GM12874 (cell line): ENCODE results near the gene DHRSX.

Experiments
- TF ChIP-seq, protein P1 (sequence below): IDR thresholded peaks from 2 replicates; pipeline ENCODE4 v1.5.1; 2011; ENCODE audit warnings: low read depth, mild to moderate bottlenecking, control low read depth, low read length, moderate library complexity; ENCODE audit not compliant: insufficient read depth

Gene DHRSX

DNA sequence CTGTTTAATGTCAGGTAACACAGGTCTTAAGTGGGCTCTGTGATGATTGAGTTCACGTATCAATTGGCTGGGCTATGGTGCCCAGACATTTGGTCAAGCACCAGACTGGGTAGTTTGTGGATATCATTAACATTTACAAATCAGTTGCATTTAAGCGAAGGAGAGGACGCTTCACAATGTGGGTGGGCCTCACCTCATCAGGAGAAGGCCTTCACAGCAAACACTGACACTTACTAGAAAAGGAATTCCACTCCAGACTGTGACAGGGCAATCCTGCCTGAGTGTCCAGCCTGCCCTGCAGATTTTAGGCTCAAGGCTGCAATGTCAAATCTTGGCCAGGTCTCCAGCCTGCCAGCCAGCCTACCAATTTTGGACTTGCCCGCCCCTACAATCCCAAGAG lies 270.3 kb downstream of the DHRSX start:
- TF ChIP-seq, protein P1, sequence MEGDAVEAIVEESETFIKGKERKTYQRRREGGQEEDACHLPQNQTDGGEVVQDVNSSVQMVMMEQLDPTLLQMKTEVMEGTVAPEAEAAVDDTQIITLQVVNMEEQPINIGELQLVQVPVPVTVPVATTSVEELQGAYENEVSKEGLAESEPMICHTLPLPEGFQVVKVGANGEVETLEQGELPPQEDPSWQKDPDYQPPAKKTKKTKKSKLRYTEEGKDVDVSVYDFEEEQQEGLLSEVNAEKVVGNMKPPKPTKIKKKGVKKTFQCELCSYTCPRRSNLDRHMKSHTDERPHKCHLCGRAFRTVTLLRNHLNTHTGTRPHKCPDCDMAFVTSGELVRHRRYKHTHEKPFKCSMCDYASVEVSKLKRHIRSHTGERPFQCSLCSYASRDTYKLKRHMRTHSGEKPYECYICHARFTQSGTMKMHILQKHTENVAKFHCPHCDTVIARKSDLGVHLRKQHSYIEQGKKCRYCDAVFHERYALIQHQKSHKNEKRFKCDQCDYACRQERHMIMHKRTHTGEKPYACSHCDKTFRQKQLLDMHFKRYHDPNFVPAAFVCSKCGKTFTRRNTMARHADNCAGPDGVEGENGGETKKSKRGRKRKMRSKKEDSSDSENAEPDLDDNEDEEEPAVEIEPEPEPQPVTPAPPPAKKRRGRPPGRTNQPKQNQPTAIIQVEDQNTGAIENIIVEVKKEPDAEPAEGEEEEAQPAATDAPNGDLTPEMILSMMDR = no peak

DNA sequence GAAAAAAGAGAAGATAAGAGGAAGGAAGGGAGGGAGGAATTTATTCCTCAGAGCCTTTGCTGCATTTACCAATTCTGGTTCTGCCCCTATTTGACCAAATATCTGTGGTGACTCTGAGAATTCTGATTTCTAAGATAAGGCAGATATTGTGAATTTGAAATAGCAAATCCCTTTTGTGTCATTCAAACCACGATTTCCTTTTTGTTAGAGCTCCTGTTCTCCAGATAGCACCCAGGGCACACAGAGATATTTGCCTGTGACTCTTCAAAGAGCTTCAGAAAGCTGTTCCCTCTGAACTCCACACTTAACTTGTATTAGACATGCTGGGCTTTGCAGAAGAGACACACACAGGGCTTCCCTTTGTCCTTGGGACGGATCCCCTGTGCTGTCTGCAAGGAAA lies 272.2 kb downstream of the DHRSX start:
- TF ChIP-seq, protein P1 = no peak

DNA sequence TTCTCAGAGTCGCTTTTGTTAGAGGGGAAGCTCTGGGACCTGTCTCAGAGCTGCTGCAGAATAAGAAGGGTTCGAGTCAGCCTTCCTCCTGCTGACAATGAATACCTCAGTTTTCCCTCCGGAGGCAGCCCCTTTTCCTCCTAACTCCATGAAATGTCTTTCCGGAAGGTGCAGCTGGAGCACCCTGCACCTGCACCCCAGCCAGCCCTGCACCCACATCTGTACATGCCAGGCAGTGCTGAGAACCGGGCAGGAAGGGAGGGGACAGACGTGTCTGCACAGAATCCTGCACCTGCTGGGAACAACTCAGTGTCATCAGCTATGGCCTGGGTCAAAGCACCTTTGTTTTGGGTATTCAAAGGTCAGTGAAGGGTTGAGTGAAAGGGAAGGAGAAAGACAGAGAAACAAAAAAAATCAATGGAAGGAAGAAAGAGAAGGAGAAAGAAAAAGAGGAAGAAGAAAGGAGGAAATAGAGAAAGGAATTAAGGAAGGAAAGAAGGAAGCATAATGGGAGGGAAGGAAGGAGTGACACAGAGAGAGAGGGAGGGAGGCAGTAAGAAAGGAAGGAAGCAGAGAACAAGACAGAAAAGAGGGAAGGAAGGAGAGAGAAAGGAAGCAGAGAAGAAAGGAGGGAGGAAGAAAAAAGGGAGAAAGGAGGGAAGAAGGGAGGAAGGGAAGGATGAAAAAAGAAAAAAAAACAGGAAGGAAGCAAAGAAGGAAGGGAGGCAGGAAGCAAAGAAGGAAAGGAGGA lies 273.7 kb downstream of the DHRSX start:
- TF ChIP-seq, protein P1 = no peak

DNA sequence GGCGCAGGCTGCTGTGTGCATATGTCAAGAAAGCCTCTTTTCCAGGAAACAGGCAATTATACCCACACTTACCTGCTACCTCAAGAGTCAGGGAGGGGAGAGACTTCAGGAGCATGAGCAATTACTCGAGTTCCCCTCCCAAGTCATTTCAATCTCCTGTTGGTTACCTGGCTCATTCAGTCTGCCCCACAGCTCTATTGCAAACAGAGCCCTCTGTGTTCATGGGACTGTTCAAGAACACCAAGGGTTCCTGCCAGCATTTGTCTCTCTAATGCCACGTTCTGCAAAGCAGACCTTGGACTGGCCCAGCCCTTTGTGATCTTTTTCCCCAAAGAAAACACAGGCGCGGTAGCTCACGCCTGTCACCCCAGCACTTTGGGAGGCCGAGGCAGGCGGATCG lies 274.6 kb downstream of the DHRSX start:
- TF ChIP-seq, protein P1 = no peak

DNA sequence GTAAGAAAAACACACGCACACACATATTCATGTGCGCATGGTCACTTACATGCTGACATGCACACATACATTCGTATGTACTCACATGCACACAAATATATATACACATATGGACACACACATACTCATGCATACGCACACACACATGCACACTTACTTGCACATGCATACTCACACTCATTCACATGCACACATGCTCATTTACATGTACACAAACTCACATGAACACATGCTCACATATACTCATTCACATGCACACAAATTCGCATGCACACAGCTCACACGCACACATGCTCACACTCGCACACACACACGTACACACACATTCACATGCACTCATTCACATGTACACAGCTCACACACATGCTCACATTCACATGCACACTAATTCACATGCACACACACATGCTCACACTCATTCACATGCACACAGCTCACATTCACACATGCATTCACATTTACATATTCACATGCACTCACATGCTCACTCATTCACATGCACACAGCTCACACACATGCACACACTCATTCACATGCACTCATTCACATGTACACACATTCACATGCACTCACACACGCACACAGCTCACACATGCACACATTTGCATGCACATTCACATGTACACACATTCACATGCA lies 276.1 kb downstream of the DHRSX start:
- TF ChIP-seq, protein P1 = no peak

DNA sequence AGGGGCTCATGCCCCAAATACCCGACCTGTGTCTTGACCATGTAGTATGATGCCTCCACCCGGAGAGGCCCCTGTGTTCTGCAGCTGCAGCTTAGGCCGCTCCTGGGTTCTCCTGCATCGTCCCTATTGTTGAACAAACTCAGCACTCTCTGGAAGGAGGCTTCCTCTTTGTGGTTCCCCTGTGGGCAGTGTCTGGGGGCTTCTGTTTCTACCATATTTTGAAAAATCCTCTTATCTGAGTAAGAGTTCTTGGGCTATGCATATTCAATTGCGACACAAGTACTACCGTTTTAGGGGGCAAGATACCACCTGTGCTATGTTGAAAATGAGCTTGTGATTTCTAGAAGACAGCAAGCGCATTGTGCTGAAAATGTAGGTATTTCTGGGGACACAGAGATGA lies 276.6 kb downstream of the DHRSX start:
- TF ChIP-seq, protein P1 = no peak

DNA sequence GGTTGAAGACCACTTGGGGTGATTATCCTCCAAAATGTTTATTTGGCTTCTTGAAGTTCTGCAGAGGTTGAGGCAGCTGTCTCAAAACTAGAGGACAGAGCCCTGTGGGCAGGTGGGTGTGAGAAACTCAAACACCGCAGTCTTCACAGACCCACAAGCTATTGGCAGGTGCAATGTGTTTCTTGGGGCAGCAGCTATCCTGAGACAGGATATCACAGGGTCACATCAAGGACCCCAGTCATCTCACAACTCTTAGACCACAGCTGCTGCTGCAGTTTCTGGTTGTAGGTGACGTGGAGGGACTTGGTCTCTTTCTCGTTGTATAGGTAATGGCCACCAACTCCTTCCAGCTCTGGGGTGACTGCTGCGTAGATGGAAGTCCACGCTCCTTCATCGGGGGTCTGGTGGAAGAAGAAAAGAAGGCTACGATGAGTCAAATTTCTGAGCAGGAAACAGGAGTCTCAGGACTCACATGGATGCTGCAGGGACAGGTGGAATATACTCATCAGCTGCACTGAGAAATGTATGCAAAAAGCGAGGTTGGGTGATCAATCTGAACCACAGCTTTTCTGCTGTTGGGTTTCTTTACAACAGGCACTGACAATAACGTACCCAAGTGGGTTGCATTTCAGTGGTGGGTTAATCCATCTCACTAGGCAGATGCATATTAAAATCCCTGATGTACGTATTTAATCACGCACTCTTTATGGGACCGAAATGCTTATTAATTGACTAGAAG lies 279.8 kb downstream of the DHRSX start:
- TF ChIP-seq, protein P1 = no peak
